HUDEP-2 (cell line): ENCODE data around the gene RECK.
"Not testable (repeated sequence)": the region's sequence is repeated elsewhere in the genome, so short reads cannot be mapped to it uniquely, and the experiment has no call there.

ENCODE experiments used
- DNase-seq, 76 experiments: peaks; one replicate each; lab custom pipeline; 2025; ENCODE audit not compliant: unreplicated experiment in 76 of 76; lab: John Stamatoyannopoulos, UW

Gene RECK

DNA sequence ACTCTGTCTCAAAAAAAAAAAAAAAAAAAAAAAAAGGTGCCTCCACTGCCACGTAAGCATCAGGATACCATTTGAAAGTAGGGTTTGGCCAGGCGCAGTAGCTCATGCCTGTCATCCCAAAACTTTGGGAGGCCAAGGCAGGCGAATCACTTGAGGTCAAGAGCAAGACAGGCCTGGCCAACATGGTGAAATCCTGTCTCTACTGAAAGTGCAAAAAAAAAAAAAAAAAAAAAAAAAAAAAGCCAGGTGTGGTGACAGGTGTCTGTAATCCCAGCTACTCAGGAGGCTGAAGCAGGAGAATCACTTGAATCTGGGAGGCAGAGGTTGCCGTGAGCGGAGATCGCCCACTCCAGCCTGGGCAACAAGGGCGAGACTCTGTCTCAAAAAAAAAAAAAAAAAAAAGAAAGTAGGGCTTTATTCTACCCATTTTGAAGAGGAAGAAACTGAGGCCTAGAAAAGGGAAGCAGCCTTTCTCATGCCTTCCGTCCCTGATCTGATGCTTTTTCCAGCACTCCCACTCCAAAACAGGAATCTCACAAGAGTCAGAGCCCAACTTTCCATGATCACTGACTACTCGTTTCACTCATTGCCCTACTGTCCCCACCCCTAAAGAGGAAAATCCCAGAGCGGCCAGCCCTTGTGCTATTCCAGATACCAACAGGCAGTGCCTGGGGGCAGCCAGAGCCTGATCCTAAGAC is 116.2 kb downstream of the RECK start:
- no peak for DNase-seq

DNA sequence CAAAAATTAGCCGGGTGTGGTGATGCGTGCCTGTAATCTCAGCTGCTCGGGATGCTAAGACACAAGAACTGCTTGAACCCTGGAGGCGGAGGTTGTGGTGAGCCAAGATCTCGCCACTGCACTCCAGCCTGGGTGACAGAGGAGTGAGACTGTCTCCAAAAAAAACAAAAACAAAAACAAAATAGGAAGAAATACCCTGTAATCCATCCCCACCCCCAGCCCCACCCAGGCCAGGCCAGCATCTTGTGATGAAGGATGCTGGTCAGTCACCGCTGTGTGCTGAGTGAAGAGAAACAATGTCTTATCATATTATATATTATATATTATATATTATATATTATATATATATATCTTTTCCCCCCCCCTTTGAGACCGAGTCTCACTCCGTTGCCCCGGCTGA is 117.0 kb downstream of the RECK start:
- no peak for DNase-seq

- no peak for DNase-seq
Measured at GRCh38 chr9:36154331-36154952, 117.7 kb downstream of the RECK start.

- DNase-seq, result no peak
Measured at GRCh38 chr9:36156116-36156515, 119.4 kb downstream of the RECK start.

DNA sequence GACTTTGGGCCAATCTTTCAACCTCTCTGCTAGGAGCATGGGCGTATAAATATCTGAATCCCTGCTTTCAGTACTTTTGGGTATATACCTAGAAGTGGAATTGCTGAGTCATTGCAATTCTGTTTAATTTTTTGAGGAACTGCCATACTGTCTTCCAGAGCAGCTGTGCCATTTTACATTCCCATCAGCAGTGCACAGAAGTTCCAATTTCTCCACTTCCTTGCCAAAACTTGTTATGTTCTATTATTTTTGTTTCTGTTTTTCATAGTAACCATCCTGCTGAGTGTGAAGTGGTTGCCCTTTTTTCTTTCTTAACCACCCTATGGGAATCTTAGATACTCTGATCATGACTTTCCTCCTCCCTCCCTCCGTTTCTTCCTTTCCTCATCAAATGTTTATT is 121.4 kb downstream of the RECK start:
- DNase-seq, result no peak

GRCh38 chr9:36158917-36159316 is 122.2 kb downstream of the RECK start:
- no peak for DNase-seq

- not testable (repeated sequence) for DNase-seq
Measured at GRCh38 chr9:36159509-36159908, 122.8 kb downstream of the RECK start.

DNA sequence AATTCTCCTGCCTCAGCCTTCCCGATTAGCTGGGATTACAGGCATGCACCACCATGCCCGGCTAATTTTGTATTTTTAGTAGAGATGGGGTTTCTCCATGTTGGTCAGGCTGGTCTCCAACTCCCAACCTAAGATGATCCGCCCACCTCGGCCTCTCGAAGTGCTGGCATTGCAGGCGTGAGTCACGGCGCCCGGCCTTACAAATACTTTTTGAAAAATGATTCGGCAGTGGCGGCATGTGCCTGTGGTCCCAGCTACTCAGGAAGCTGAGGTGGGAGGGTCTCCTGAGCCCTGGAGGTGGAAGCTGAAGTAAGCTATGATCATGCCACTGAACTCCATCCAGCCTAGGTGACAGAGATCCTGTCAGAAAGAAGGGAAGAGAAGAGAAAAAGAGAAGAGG is 123.4 kb downstream of the RECK start:
- not testable (repeated sequence) for DNase-seq

- no peak for DNase-seq
Measured at GRCh38 chr9:36161187-36161586, 124.5 kb downstream of the RECK start.

DNA sequence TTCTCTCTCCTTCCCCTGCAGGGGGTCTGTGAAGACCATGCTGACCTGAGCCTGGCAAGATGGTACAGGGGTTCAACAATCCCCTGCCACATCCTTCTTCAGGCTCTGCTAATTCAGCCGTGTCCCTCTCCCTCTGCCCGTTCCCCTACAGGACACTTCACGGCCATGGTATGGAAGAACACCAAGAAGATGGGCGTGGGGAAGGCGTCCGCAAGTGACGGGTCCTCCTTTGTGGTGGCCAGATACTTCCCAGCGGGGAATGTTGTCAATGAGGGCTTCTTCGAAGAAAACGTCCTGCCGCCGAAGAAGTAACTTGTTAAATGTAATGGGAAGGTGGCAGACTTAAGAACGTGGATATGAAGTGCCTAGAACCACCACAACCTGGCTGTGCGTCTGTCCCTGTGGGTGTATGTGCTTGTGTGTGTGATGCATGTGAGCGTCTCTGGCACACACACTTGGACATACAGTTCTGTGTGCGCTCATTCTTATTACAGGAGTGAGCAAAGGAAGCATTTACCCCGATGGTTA is 125.6 kb downstream of the RECK start:
- no peak for DNase-seq

DNA sequence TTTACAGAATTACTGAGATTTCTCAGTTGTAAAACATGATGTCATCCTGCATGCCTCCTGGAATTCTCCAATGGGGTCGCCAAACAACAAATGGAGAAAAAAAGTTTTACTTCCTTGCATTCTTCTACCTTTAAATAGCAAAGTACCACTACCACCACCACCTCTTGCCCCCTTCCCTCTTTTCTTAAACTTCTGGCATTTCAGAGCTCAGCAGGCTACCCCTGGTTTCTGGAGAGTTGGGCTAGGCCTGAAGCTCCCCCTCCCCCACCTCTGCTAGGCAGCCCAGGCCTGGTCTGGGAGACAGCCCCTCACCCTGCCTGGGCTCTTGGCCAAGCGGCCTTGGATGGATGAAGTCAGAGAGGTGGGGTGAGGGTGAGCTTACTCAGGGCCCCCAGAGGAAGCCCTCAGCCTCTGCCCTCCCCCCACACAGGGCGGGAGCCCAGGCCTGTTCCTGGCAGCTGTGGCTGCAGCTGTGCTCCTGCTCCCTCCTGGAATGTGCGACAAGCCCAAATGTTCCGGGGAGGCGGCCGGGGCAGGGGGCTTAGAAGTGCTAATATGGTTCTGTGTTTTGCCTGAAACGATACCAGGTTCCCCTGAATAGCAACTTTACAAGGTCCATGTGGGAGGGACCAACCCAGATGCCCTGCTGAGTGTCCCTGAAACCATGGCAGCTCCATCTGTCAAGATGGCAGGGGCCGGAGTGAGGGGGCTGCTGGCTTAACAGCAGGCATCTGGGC is 126.5 kb downstream of the RECK start:
- no peak for DNase-seq

DNA sequence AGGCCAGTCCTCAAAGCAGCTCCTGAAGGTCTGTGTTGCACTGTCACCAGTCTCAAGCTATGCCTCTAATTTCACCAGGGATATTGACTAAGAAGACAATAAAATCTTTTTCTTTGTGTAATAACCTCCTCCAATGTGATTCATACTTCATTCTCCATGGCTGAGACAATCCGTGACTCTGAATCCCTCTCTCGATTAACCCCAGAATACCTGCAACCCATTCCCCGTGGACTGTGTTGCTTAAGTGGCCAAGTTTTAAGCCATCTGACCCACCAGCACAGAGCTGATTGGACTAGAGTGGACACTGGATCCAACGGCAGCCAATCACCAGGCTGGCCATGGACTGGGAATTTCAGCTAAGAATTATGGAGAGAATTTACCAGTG is 127.1 kb downstream of the RECK start:
- no peak for DNase-seq

DNA sequence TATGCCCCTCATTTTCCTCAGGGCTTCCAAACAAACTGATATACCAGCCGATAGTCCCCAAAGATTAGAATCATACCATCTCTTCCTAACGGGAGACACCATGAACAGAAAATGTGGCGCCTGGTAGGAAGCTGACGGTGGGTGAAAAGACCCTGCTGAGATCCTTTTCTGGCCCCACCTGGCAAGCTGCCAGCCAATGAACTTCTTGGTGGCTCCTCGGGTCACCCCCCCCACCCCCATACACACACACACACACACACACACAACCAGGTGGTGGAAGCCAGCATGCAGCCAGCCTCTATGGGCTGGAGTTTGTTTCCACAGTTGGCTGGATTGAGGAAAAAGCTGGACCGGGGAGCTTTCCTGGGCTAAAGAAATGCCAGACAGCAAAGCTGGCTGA is 127.7 kb downstream of the RECK start:
- no peak for DNase-seq

DNA sequence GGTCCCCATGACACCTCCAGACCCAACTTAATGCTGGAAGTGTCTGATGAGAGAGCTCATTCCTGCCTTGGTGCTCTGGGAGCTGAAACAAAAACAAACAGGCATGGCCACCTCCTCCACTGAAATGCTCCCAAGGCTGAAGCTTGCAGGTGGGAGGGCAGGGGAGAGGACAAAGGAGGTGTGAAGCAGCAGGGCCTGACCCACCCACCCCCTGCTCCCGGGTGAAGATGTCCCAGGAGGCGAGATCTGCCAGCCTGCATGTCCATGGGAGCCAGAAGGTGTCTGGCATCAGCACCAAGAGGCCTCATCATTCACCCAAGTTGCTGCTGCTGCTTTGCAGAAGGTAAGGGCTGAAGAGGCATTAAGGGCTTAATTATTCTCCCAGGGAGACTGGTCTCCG is 128.3 kb downstream of the RECK start:
- no peak for DNase-seq

DNA sequence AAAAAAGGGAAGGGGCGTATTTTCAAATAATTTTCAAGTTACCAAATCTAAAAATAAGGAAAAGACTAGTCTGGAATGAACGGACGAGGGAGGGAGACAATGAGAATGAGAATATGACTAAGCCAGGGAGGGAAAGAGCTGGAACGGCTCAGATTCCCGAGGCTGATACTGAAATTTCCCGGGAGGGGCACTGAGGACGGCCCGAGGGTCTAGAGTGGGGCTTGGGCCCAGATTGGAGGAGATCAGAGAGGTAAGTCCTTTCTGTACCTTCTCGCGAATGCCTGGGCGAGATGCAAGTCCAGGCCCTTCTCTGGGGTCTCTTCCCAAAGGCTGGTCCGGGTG is 129.1 kb downstream of the RECK start:
- no peak for DNase-seq

DNA sequence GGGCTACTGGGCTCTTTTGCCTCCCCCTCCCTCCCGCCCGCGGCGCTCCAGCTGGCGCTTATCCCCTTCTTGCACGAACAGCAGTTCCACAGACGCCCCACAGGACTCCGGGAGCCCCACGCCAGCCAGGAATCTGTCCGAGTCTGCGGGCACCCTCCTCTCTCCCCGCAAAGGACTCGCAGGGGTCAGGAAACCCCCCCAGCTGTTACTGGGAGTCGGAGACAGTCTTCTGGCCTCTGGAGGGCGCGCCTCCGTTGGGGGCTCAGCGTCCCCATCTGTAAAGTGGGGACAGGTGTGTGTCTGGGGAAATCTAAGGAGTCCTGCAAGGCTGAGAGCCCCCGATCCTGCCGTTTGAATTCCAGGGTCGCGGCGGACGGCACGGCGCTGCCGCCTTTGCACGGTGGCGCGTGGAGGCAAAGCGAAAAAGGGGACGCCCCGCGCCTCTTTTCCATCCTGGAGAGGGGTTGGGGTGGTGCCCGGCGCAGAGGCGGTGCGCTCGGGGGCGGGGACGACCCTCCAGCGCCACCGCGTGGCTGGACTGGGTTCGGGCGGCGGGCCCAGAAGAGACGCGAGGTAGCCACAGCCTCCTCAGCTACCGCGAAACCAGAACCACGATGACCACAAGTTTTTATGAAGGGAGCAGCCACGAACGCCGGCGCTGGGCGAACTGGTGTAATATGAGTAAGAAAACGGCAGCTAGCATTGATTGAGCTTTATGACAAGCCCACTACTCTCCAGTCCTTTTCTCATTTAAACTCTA is 129.6 kb downstream of the RECK start:
- DNase-seq, result peak in 60 of 76 experiments; percentile 6 to 72 (median 40)

DNA sequence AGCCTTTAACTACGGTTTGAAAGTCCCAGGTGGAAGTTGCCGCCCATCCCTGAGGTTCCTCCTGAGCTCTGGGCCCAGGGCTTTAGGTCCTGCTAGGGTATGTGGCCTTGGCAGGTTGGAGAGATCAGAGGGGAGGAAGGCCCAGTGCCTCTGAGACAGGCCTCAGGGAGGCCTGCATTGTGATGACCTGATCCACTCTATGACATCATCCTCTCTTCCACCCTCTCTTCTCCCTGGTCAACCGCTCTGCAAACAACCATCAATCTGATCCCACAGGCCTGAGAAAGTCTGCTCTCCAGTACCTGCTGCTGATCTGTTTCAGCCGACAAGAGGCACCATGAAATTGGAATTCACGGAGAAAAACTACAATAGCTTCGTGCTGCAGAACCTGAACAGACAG is 132.5 kb downstream of the RECK start, which contains the start of gene CCIN:
Gene CCIN (plus strand): TSS at position 223 of the 400 bp plus-strand sequence. CDS start 115 bp downstream, at position 338.
- no peak for DNase-seq

DNA sequence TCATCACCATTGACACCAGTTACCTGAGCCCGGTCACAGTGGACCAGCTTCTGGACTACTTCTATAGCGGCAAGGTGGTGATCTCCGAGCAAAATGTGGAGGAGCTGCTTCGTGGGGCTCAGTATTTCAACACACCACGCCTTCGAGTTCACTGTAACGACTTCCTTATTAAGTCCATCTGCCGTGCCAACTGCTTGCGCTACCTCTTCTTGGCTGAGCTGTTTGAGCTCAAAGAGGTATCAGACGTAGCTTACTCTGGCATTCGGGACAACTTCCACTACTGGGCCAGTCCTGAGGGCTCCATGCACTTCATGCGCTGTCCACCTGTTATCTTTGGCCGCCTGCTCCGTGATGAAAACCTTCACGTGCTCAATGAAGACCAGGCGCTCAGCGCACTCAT is 133.0 kb downstream of the RECK start:
- DNase-seq, result no peak

DNA sequence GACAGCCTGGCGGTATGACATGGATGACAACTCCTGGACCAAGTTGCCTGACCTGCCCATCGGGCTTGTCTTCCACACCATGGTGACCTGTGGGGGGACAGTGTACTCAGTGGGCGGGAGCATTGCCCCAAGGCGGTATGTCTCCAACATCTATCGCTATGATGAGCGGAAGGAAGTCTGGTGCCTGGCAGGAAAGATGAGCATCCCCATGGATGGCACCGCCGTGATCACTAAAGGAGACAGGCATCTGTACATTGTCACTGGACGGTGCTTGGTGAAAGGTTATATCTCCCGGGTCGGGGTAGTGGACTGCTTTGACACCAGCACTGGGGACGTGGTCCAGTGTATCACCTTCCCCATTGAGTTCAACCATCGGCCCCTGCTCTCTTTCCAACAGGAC is 133.8 kb downstream of the RECK start:
- DNase-seq, result no peak

DNA sequence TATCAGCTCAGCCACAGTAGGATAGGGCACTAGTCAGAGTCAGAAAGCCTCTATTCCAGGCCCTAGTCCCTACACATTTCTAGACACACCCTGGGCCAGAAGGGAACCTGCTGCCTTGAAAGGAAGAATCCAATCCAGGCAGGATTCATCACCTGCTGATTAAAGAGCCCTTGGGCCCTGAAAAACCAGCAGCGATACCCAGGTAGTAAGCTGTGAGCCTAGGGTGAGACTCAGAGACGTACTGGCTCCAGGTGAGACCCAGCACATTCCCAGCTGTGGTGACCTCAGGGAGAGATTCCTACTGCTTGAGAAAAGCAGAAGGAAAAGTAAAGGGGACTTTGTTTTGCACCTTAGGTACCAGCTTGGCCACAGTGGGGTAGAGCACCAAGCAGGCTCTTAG is 137.1 kb downstream of the RECK start:
- DNase-seq, result no peak
